HEK293 (cell line): ENCODE data around the gene WDR19.

ENCODE experiments used
- CTCF ChIP-seq: fragments of 450-650 bp; formaldehyde crosslinking; IDR thresholded peaks from 2 replicates; pipeline ENCODE4 v1.5.1; 2016; ENCODE audit warnings: missing biosample characterization, missing genetic modification characterization
- RBAK ChIP-seq: fragments of 450-650 bp; formaldehyde crosslinking; IDR thresholded peaks from 2 replicates; pipeline ENCODE4 v1.5.1; 2016; ENCODE audit warnings: missing biosample characterization, missing genetic modification characterization
- ZFP69B ChIP-seq: fragments of 450-650 bp; formaldehyde crosslinking; IDR thresholded peaks from 2 replicates; pipeline ENCODE4 v1.5.1; 2016; ENCODE audit warnings: missing biosample characterization, missing genetic modification characterization
- ZNF266 ChIP-seq: fragments of 450-650 bp; formaldehyde crosslinking; IDR thresholded peaks from 2 replicates; pipeline ENCODE4 v1.5.1; 2016; ENCODE audit warnings: missing biosample characterization, missing genetic modification characterization, low read depth
- ZNF416 ChIP-seq: fragments of 450-650 bp; formaldehyde crosslinking; IDR thresholded peaks from 2 replicates; pipeline ENCODE4 v1.5.1; 2016; ENCODE audit warnings: missing biosample characterization, missing genetic modification characterization
- ZNF785 ChIP-seq: fragments of 450-650 bp; formaldehyde crosslinking; IDR thresholded peaks from 2 replicates; pipeline ENCODE4 v1.5.1; 2016; ENCODE audit warnings: missing biosample characterization, missing genetic modification characterization
- ZSCAN18 ChIP-seq: fragments of 450-650 bp; formaldehyde crosslinking; IDR thresholded peaks from 2 replicates; pipeline ENCODE4 v1.5.1; 2016; ENCODE audit warnings: missing biosample characterization, missing genetic modification characterization
- TF ChIP-seq, protein P1 (sequence below): fragments of 450-650 bp; formaldehyde crosslinking; IDR thresholded peaks from 2 replicates; pipeline ENCODE4 v1.5.1; 2016; ENCODE audit warnings: missing biosample characterization, missing genetic modification characterization

- TF ChIP-seq ZSCAN18 (tag by site-specific recombination) (no peak), CTCF (tag by site-specific recombination) (no peak), ZNF416 (tag by site-specific recombination) (no peak), ZNF266 (tag by site-specific recombination) (no peak), ZNF785 (no peak), ZFP69B (tag by site-specific recombination) (no peak), RBAK (tag by site-specific recombination) (no peak)
- TF ChIP-seq, protein P1, sequence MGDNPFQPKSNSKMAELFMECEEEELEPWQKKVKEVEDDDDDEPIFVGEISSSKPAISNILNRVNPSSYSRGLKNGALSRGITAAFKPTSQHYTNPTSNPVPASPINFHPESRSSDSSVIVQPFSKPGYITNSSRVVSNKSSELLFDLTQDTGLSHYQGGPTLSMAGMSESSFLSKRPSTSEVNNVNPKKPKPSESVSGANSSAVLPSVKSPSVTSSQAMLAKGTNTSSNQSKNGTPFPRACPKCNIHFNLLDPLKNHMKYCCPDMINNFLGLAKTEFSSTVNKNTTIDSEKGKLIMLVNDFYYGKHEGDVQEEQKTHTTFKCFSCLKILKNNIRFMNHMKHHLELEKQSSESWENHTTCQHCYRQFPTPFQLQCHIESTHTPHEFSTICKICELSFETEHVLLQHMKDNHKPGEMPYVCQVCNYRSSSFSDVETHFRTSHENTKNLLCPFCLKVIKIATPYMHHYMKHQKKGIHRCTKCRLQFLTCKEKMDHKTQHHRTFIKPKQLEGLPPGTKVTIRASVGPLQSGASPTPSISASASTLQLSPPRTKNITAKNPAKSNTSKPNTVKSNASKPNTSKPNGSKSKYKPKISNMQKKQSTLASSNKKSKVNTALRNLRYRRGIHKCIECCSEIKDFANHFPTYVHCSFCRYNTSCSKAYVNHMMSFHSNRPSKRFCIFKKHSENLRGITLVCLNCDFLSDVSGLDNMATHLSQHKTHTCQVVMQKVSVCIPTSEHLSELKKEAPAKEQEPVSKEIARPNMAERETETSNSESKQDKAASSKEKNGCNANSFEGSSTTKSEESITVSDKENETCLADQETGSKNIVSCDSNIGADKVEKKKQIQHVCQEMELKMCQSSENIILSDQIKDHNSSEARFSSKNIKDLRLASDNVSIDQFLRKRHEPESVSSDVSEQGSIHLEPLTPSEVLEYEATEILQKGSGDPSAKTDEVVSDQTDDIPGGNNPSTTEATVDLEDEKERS (tag by site-specific recombination) = no peak
Measured at GRCh38 chr4:39286263-39286662, 103.9 kb downstream of the WDR19 start.
